ENCODE data around the gene HHIP.

Gene HHIP

DNA sequence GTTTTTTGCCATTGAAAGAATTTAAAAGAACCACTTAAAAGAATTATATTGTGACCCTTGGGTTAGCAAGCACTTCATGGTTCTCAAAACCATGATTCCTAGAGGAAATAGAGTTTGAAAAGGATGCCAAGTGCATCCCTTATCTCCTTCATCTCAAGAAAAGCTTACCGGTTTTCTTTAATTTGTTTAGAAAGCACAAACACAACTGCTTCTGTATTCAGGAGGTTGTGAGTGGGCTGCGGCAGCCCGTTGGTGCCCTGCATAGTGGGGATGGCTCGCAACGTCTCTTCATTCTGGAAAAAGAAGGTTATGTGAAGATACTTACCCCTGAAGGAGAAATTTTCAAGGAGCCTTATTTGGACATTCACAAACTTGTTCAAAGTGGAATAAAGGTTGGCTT lies 13.5 kb downstream of the HHIP start:
- no peaks in the 10 kb centered on the region for H3K9me3 ChIP-seq (ENCODE audit: severe bottlenecking)
- H3K4me3 ChIP-seq (ENCODE audit: severe bottlenecking), result no peak overlapping the region
- no peaks in the 10 kb centered on the region for H3K4me1 ChIP-seq (ENCODE audit: insufficient read depth, poor library complexity, severe bottlenecking)
- DNase-seq (ENCODE audit: low spot score) (no peak), ATAC-seq (ENCODE audit: low read depth) (no peak)
- TF ChIP-seq, protein P1, sequence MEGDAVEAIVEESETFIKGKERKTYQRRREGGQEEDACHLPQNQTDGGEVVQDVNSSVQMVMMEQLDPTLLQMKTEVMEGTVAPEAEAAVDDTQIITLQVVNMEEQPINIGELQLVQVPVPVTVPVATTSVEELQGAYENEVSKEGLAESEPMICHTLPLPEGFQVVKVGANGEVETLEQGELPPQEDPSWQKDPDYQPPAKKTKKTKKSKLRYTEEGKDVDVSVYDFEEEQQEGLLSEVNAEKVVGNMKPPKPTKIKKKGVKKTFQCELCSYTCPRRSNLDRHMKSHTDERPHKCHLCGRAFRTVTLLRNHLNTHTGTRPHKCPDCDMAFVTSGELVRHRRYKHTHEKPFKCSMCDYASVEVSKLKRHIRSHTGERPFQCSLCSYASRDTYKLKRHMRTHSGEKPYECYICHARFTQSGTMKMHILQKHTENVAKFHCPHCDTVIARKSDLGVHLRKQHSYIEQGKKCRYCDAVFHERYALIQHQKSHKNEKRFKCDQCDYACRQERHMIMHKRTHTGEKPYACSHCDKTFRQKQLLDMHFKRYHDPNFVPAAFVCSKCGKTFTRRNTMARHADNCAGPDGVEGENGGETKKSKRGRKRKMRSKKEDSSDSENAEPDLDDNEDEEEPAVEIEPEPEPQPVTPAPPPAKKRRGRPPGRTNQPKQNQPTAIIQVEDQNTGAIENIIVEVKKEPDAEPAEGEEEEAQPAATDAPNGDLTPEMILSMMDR (IDR thresholded peaks at IDR 0.05; ENCODE audit: poor library complexity, severe bottlenecking), result no peak
- no peaks in the 10 kb centered on the region for H3K27me3 ChIP-seq (ENCODE audit: insufficient read depth, poor library complexity, severe bottlenecking)
- no peaks in the 10 kb centered on the region; the same call in 1 of the 2 replicates for H3K36me3 ChIP-seq (ENCODE audit: low read depth)
- no peak overlapping the region for H3K27ac ChIP-seq (ENCODE audit: poor library complexity, severe bottlenecking)

DNA sequence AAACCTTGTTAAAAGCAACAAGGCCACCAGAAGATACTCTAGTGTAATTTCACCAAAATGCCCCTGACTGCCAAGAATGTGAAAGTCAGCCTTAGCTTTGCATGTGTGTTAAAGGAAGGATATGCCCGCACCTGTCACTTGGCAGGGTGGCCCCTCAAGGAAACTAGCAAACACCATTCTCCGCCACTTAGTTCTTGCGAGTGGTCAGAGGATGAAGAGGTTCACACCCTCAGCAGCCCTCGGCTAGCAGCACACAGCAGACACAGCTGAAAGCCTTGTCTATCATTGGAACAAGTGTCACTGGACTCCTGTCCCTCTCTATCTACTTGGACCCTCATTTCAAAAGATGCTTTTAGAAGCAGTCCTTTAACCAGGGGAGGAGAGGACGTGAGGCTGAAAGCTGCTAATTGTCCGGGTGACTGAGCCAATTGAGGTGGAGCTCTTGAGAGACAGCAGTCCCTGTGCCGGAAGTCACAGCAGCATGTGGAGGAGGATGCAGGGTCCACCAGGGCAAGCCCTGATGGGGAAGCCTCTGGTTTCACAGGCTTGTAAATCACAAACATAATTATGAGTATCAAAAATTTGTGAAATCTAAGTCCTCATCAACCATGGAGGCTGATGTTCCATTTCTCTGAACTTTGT lies 18.0 kb downstream of the HHIP start:
- peaks cover 5% of the 10 kb centered on the region for H3K4me1 ChIP-seq (ENCODE audit: insufficient read depth, poor library complexity, severe bottlenecking)
- no peaks in the 10 kb centered on the region for H3K36me3 ChIP-seq (ENCODE audit: low read depth)
- DNase-seq (ENCODE audit: low spot score) (no peak), ATAC-seq (ENCODE audit: low read depth) (no peak)
- H3K27me3 ChIP-seq (ENCODE audit: insufficient read depth, poor library complexity, severe bottlenecking), result no peaks in the 10 kb centered on the region
- TF ChIP-seq, protein P1 (IDR thresholded peaks at IDR 0.05; ENCODE audit: poor library complexity, severe bottlenecking), result no peak
- H3K4me3 ChIP-seq (ENCODE audit: severe bottlenecking), result no peak overlapping the region
- no peak overlapping the region for H3K27ac ChIP-seq (ENCODE audit: poor library complexity, severe bottlenecking)
- no peaks in the 10 kb centered on the region for H3K9me3 ChIP-seq (ENCODE audit: severe bottlenecking)

DNA sequence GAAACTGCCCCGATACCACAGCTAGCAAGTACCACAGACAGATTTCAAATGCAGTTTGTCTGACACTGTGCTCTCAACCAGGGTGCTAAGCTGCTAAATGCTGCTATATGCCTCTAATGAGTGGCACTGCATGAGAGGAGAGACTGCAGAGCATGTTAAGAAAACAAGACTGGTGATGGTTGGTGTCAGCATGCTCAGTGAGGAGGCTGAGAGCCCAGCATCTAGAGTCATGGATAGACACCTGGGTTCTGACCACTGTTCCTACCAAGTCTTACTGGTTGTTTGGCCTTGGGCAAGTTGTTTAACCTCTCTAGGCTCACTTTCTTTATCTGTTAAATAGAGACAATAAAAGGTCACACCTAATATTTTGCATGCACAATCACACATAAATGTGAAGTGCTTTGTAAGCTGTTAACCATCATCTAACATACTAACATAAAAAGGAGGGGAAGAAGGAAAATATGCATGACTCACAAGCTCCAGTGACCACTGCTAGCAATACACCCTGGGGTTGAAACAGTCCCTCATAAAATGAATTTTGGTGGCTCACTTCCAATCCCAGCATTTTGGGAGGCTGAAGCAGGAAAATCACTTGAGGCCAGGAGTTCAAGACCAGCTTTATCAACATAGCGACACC lies 20.7 kb downstream of the HHIP start:
- no peaks in the 10 kb centered on the region for H3K27me3 ChIP-seq (ENCODE audit: insufficient read depth, poor library complexity, severe bottlenecking)
- DNase-seq (ENCODE audit: low spot score) (no peak), ATAC-seq (ENCODE audit: low read depth) (peak; percentile 73; the same call in 2 of the 3 replicates)
- TF ChIP-seq, protein P1 (IDR thresholded peaks at IDR 0.05; ENCODE audit: poor library complexity, severe bottlenecking), result no peak
- peak overlapping the region; percentile 24 for H3K27ac ChIP-seq (ENCODE audit: poor library complexity, severe bottlenecking)
- H3K4me3 ChIP-seq (ENCODE audit: severe bottlenecking), result no peak overlapping the region
- H3K9me3 ChIP-seq (ENCODE audit: severe bottlenecking), result no peaks in the 10 kb centered on the region
- peaks cover 5% of the 10 kb centered on the region for H3K4me1 ChIP-seq (ENCODE audit: insufficient read depth, poor library complexity, severe bottlenecking)
- H3K36me3 ChIP-seq (ENCODE audit: low read depth), result no peaks in the 10 kb centered on the region

DNA sequence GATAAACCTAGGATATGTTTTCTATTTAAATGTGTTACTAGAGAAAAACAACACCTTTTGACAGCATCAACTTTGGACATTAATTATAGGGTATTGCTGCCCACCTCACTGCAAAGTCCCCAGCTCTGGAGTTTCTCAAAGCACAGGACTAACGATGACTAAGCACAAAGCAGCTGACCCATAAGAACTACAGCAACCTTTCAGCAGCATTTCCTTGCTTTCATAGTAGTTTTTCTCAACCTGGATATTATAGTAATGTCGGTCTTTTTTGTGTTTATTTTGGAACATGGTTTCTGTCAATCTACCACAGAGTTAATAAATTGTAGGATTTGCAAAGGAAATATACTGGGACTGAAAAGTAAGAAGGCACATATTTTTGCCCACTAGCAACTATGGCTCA lies 21.5 kb downstream of the HHIP start:
- Histone ChIP-seq H3K27me3 (ENCODE audit: insufficient read depth, poor library complexity, severe bottlenecking) (no peaks in the 10 kb centered on the region), H3K9me3 (ENCODE audit: severe bottlenecking) (no peaks in the 10 kb centered on the region), H3K4me3 (ENCODE audit: severe bottlenecking) (no peak overlapping the region), H3K4me1 (ENCODE audit: insufficient read depth, poor library complexity, severe bottlenecking) (peaks cover 5% of the 10 kb centered on the region), H3K36me3 (ENCODE audit: low read depth) (no peaks in the 10 kb centered on the region), H3K27ac (ENCODE audit: poor library complexity, severe bottlenecking) (no peak overlapping the region)
- ATAC-seq (ENCODE audit: low read depth) (no peak), DNase-seq (ENCODE audit: low spot score) (no peak)
- TF ChIP-seq, protein P1 (IDR thresholded peaks at IDR 0.05; ENCODE audit: poor library complexity, severe bottlenecking), result no peak

DNA sequence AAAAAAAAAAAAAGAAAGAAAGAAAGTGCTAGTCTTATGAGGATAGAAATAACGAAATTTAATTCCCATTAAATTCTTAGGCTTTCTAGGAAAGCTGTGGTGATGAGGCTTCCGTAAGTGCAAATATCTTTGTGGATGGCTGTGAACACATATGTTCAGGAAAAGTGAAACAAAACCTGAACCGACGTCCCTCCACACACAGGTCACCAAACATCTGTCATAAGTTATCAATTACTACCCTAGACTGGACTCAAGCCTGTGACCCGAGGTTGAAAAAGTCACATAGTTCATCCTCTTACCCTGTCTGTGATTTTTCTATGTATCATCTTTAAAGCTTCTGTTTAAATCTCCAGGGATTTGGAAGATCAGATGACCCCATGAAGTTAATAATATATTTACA lies 24.8 kb downstream of the HHIP start:
- no peak overlapping the region for H3K27ac ChIP-seq (ENCODE audit: poor library complexity, severe bottlenecking)
- no peaks in the 10 kb centered on the region for H3K27me3 ChIP-seq (ENCODE audit: insufficient read depth, poor library complexity, severe bottlenecking)
- ATAC-seq (ENCODE audit: low read depth), result no peak
- TF ChIP-seq, protein P1 (IDR thresholded peaks at IDR 0.05; ENCODE audit: poor library complexity, severe bottlenecking), result no peak
- H3K9me3 ChIP-seq (ENCODE audit: severe bottlenecking), result no peaks in the 10 kb centered on the region
- DNase-seq (ENCODE audit: low spot score), result no peak
- H3K4me3 ChIP-seq (ENCODE audit: severe bottlenecking), result no peak overlapping the region
- no peaks in the 10 kb centered on the region for H3K36me3 ChIP-seq (ENCODE audit: low read depth)
- H3K4me1 ChIP-seq (ENCODE audit: insufficient read depth, poor library complexity, severe bottlenecking), result peaks cover 5% of the 10 kb centered on the region

Data from RWPE2 (cell line).